ENCODE results near the gene ANKRD27.
"Not testable (repeated sequence)": the region's sequence is repeated elsewhere in the genome, so short reads cannot be mapped to it uniquely, and the experiment has no call there.

ANKRD27 gene

DNA sequence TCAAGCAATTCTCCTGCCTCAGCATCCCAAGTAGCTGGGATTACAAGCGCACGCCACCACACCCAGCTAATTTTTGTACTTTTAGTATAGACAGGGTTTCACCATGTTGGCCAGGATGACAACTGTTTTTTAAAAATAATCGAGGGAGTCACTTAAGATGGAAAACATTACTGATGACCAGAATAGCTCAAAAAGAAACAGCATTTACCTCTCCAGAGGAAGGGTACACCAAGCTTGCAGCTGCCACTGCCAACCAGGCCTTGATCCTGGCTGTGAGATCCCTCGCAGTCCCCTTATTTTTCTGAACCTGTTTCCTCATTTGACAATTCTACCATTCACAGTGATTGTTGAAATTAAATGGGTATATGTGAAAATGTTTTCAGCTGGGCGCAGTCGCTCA is 79.5 kb downstream of the ANKRD27 start:
- DNase-seq = no peak

DNA sequence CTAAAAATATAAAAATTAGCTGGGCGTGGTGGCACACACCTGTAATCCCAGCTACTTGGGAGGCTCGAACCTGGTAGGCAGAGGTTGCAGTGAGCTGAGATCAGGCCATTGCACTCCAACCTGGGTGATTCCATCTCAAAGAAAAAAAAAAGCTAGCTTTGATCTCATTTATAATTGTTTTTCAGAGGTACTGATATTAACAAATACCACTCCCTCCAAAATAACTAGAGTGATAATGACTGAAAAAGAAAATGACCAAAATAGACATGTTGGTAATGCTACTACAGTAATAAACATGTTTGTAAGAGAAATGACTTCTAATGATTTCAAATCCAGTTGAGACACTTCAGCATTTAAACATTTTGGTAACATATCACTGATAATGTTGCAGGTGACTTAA is 81.0 kb downstream of the ANKRD27 start:
- no peak for DNase-seq

- not testable (repeated sequence) for DNase-seq
Measured at GRCh38 chr19:32587747-32588504, 87.1 kb downstream of the ANKRD27 start.

DNA sequence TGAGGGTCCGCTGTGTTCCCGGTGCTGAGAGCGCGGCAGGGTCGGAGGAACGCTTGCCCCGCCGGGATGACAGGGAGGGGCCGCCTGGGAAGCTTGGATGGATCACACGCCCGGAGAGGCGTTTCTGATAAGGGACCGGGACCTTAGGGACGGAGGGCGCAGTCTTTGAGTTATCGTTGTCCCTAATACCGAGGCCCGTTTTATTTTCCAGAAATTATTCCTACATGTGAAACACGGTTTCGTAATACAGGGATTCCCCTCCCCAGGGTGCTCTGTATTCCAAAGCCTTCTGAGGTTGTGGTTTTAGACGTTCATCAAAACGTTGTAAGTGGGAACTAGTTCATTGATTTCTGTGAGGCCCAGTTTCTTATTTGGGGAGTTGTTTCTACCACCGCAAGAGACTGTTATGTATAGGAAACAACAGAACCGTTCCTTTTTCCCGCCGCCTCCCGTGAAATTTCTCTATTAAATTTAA is 93.2 kb downstream of the ANKRD27 start:
- peak; percentile 30 for DNase-seq

GRCh38 chr19:32580901-32581704 is 93.9 kb downstream of the ANKRD27 start, which contains the start of gene PDCD5:
TSS of gene PDCD5 (plus strand) at chr19:32581190. CDS start at chr19:32581262, 72 bp downstream.
- peak; percentile 91 for DNase-seq

- DNase-seq = no peak
Measured at GRCh38 chr19:32580353-32580900, 94.6 kb downstream of the ANKRD27 start.

GRCh38 chr19:32576790-32577189 is 98.2 kb downstream of the ANKRD27 start:
- DNase-seq = no peak

- no peak for DNase-seq
Measured at GRCh38 chr19:32573492-32573794, 101.5 kb downstream of the ANKRD27 start.

GRCh38 chr19:32572700-32573491 is 102.1 kb downstream of the ANKRD27 start:
- DNase-seq = not testable (repeated sequence)

GRCh38 chr19:32571471-32572075 is 103.4 kb downstream of the ANKRD27 start:
- DNase-seq = not testable (repeated sequence)

DNA sequence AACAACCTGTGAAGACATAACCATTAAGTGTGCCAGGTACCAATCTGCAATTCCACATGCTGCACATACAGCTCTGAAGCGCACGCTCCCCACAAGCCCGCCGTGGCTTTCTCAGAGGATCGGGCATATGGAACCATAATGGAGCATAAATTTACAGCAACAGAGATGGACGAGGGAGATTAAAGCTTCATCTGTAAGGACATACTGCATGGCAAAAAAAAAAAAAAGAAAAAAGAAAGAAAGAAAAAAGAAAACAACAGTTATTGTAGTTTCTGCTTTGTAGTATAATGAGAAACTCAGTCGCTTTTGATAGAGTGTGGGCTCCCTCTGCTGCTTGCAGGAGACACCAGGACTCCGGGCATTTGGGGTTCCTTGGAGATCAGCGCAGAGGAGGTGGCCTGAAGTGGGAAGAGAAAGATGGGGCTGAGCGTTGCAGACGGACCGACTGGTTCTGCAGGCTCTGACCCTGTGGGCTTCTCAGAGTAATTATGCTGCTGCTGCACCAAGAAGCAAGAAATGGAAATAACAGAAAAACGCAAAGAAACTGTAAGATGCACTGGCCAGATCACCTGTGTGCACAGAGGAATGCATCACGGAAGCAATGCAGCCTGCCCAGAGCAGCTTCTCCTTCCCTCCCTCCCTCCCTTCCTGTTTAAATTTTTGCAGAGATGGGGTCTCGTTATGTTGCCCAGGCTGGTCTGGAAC is 104.7 kb downstream of the ANKRD27 start:
- DNase-seq = peak; percentile 59

DNA sequence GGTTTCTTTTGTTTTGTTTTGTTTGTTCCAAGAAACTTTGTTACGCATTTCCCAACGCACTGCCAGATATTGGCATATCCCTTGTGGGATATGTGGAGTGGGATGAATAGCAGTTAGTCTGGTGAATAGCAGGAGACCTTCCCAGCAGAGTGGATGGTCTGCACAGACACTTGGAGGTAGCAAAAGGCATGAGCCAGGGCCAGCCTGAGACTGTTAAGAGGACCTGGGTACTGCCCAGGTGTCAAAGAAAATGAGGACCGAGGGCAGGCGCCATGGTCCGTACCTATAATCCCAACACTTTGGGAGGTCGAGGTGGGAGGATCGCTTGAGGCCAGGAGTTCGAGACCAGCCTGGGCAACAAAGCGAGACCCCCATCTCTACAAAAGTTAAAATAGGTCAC is 107.5 kb downstream of the ANKRD27 start:
- DNase-seq = no peak

GRCh38 chr19:32566246-32566830 is 108.6 kb downstream of the ANKRD27 start:
- DNase-seq = peak; percentile 10

DNA sequence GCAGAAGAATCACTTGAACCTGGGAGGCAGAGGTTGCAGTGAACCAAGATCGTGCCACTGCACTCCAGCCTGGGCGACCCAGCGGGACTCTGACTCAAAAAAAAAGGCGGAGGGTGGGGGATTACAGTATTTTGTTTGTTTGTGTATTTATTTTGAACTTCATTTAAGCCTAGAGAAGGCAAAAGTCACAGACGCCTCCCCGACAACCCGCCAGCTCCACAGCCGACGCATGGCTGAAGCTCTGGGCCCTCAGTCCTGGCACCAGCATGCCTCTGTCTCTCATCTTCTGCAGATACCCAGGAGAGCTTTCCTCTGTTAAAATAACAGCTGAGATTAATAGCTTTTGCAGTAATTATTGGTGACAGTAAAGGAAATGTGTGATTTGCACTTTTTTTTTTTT is 111.2 kb downstream of the ANKRD27 start:
- DNase-seq = no peak

- DNase-seq = no peak
Measured at GRCh38 chr19:32558607-32559228, 116.3 kb downstream of the ANKRD27 start.

- DNase-seq = no peak
Measured at GRCh38 chr19:32555786-32556185, 119.2 kb downstream of the ANKRD27 start.

GRCh38 chr19:32550666-32551065 is 124.3 kb downstream of the ANKRD27 start:
- no peak for DNase-seq
